ENCODE data around the gene ARHGEF16.

ARHGEF16 gene

DNA sequence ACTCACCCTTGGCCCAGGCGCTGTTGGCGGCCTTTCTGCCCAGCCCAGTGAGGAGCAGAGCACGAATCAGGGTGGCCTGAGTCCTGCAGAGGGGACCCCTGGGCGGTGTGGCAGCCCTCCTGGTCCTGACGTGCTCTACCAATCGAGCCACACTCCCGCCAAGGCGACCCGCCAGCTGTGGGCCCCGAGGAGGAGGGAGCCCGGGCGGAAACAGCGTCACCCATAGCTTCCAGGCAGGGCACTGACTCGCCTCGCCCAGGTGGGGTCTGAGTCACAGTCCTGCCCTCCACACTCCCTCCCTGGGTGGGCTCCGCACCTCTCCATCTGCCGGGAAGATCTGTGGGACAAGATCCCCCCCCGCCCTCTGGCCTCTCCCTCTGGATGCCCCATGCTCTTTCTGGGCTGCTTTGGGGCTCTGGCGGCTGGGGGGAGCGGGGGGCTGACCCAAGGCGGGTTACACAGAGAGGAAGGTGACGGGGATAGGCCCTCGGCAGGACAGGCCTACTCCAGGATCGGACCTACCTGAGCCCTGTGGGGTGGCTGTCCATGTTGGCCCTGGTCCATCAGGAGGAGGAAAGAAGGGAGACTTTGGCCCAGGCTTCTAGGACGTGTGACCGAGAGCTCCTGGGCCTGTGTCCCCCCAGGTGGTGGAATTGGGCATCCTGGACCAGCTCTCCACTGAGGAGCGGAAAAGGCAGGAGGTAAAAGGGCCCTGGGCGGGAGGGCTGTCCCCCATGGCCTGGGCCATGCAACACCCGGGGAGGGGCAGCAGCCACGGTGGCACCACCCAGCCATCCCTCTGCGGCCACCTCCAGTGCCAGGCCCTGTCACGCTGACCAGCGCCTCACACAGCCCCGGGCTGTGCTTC, 14.0 kb downstream of the ARHGEF16 start:
- no peak for DNase-seq (ENCODE audit: low read depth)

DNA sequence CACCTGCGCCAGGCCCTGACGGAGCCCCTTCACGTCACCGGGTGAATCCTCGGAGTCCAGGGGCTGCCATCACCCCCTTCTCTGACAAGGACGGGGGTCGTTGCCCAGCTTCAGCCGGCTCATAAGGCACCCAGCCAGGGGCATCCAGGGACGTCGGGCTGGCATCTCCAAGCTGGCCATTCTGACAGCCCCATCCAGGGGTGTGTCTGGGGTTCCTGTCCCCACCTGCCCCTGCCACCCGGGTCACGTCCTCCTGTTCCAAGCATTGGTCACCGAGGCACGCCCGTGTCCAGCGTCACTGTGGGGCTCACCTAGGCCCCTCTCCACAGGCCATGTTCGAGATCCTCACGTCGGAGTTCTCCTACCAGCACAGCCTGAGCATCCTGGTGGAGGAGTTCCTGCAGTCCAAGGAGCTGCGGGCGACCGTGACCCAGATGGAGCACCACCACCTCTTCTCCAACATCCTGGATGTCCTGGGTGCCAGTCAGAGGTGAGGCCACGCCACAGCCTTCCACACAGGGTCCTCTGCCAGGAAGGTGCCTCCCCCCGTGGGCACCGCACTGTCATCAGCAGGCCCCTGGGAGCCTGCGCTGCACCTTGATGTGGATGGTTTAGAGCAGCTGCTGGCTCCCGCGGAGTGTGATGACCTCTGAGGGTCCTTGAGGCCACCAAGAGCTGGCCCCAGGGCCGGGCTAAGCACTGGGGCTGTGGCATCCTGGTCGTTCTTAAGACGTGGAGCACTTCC, 14.8 kb downstream of the ARHGEF16 start:
- DNase-seq (ENCODE audit: low read depth) = no peak

DNA sequence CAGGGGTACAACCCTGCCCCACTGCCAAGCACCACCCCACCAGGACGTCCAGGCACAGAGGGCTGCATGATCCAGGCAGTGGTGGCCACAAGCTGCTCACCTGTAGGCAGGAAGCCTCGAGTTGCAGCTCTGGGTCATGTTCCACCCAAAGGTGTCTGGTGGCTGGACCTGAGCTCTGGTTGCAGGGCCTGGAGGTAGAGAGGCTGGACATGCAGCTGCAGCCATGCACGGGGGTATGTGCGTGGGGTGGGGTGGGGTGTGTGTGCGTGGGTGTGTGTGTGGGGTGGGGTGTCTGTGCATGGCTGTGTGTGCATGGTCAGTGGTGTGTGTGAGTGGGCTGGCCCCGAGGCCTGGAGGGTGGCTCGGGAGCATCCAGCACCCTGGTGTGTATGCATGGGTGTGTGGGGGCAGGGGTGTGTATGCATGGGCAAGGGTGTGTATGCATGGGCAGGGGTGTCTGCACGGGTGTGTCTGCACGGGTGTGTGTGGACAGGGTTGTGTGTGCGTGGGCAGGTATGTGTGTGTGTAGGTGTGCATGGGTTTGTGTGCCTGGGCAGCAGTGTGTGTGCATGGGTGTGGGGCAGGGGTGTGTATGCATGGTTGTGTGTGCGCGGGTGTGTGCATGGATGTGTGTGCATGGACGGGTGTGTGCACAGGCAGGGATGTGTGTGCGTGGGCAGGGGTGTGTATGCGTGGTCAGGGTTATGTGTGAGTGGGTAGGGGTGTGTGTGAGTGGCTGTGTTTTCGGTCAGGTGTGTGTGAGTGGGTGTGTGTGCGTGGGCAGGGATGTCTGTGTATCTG, 15.6 kb downstream of the ARHGEF16 start:
- DNase-seq (ENCODE audit: low read depth) = no peak

DNA sequence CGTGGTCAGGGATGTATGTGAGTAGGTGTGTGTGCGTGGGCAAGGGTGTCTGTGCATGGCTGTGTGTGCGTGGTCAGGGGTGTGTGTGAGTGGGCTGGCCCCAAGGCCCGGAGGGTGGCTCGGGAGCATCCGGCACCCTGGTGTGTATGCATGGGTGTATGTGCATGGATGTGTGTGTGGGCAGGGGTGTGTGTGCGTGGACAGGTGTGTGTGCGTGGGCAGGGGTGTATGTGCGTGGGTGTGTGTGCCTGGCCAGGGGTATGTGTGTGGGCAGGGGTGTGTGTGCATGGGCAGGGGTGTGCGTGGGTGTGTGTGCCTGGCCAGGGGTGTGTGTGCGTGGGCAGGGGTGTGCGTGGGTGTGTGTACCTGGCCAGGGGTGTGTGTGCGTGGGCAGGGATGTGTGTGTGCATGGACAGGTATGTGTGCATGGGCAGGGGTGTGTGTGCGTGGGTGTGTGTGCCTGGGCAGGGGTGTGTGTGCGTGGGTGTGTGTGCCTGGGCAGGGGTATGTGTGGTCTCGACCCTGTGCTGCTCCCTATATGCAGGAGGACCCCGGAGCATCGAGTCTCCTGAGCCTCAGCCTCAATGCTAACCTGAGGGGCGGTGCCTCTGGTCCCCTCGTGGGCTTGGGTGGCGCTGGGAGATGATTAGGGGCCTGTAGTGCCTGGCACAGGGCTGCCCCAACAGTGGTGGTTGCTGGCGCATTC, 16.3 kb downstream of the ARHGEF16 start:
- no peak for DNase-seq (ENCODE audit: low read depth)

DNA sequence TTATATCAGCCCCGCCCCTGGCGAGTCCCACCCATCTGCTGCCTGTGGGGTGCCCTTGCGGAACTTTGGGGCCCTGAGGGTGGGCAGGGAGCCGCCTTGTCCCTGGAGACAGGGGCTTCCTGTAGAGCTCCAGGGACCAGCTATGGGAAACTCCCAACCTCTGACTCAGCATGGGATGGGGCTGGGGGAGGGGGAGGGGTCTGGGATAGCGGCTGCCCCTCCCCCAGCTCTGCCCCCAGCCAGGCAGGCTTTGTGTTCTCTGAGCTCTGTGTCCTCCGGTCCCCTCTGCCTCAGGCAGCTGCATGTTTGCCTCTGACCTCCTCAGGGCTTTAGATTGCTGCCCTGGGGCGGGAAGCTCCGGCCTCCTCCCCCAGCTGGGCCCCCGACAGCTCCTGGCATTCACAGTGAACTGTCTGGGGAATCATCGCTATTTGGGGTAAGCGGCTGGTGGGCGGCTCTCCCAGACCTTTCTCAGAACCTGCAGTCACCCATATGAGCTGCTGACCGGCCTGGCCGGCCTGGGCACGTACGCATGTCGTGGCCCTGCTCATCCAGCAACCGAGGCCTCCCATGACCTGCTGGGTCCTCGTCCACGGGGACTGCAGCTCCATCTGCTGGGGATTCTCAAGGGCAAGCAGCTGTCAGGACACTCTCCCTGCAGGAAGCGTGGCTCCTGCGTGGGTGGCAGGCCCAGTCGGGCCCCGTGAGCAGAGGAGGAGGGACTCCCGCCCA, 17.1 kb downstream of the ARHGEF16 start:
- DNase-seq (ENCODE audit: low read depth) = no peak

DNA sequence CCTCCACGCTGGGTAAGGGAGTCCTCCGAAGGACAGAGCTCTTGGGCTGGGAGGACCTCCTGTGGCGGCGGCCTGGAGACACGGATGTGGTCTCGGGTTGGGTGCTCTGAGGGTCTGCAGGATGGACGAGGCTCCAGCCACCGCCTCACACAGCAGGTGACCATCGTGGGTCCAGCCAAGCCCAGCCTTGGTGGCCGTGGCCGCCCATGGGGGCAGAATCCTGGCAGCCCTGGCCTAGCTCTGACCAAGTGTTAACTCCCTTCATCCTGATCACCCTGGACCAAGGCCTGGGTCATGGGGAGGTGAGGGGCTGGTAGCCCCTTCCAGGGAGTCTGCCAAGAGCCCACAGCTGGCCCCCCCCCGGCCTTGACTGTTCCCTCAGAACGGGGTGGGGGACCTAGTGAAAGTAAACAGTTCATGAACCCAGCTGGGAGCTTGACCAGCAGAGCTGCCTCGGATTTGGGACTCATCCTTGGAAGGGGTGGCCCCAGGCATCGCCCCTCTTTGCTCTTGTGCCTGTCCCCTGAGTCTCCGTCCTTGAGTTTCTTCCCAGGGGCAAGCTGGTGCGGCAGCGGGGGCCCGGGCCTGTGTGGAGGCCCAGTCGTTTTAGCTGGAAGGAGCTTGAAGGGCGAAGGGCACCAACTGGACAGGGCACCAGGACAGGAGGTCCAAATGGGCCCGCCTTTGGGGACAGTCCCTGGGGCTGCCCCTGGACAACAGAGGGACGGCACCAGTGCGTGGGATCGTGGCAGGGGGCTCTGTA, 17.8 kb downstream of the ARHGEF16 start:
- no peak for DNase-seq (ENCODE audit: low read depth)

DNA sequence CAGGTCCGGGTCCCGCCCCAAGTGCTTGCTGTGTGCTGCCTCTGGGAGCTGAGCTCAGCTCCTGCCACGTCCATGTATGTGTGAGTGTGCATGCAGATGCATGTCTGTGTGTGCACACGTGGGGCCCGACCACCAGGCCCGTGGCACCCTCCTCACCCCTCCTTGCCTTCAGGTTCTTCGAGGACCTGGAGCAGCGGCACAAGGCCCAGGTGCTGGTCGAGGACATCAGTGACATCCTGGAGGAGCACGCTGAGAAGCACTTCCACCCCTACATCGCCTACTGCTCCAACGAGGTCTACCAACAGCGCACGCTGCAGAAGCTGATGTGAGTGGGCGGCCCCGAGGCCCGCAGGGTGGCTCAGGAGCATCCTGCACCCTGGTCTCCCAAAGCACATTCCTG, 18.4 kb downstream of the ARHGEF16 start:
- no peak for DNase-seq (ENCODE audit: low read depth)

DNA sequence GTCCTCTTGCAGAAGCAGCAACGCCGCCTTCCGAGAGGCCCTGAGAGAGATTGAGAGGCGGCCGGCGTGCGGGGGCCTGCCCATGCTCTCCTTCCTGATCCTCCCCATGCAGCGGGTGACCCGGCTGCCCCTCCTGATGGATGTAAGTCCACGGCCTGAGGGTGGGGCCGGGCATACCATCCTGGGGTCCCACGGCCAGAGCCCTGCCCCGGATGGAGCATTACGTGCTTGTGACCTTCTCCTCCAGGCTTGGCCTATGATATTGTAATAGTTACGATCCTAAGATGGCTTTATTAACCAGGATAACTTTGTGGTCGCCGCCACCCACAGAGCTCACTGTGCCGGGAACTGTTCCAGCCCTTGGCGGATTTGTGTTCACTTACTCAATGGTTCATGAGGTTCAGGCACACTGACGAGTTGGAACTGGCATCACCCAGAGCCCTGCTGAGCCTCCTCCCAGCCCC, 18.9 kb downstream of the ARHGEF16 start:
- peak; percentile 22 for DNase-seq (ENCODE audit: low read depth)

DNA sequence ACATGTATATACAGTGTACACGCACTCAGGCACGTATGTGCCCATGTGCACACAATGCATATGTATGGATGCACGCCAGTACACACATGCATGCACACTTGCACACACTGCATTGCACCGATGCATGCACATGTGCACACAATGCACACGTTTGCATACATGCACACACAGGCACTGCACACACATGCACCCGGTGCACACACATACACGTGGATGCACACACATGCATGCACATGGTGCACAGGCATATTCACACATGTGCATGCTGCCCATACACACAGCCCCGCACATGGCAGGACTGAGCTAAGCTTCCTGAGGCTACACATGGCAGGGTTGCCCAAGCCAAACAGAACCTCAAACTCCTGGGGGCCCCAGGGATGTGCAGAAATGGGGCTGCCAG, 19.6 kb downstream of the ARHGEF16 start:
- no peak for DNase-seq (ENCODE audit: low read depth)

DNA sequence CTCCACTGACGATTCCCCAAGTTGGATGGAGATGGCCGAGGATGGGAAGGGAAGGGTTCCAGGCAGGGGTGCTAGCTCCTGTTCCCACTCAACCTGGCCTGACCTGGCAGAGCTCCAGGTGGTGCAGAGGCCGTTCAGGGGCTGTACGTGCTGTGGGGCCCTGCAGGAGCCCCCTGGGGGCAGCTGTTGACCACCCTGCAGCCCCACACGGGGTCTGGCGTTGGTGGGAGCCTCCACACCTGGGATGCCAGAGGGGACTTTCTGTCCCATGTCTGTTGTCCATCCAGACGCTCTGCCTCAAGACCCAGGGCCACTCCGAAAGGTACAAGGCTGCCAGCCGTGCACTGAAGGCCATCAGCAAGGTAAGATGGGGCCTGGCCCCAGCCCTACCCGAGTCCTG, 20.0 kb downstream of the ARHGEF16 start:
- DNase-seq (ENCODE audit: low read depth) = no peak

DNA sequence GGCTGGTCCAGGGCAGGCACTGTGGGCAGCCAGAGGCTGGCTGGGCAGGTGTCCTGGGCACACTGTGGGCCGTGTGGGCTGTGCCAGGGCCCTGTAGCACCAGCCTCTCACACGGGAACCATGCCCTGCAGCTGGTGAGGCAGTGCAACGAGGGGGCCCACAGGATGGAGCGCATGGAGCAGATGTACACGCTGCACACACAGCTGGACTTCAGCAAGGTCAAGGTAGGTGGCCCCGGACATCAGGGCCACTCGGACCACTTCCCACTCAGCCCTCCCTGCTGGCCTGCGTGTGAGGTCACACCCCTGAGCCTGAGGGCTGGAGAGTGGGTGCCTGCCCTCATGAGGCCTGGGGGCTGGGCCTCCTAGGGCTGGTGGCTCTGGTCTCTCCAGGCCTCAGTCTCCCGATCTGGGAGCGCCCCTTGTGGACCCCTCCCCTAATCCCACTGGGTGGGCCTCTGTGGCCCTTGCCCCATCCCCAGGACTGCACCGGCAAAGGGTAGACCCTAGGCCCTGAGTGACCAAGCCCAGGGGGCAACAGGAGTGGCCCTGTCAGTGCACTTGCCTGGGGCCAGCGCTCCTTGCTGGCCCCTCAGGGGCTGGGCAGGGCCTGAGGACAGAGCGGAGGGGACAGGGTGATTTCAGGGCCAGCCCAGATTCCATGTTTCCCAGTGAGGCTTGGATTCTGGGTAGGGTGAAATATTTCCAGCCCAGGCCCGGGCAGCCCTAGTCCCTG, 21.5 kb downstream of the ARHGEF16 start:
- no peak for DNase-seq (ENCODE audit: low read depth)

DNA sequence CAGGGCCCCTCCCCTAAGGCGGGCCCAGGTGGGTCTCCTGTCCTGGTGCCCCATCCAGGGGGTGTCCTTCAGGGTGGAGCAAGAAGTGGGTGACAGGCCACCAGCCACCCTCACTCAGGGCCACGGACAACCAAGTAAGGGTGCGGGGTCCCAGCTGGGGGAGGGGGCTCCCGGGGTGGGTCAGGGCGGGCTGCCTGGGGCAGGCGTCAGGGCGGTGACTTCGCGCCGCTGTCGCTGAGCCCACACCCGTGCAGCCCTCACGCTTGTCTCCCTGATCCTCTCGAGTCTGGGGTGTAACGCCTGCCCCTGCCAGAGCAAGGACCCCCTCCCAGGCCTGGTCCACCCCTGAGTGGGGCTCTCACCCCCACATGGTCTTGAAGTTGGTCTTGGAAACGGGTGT, 22.2 kb downstream of the ARHGEF16 start:
- no peak for DNase-seq (ENCODE audit: low read depth)

DNA sequence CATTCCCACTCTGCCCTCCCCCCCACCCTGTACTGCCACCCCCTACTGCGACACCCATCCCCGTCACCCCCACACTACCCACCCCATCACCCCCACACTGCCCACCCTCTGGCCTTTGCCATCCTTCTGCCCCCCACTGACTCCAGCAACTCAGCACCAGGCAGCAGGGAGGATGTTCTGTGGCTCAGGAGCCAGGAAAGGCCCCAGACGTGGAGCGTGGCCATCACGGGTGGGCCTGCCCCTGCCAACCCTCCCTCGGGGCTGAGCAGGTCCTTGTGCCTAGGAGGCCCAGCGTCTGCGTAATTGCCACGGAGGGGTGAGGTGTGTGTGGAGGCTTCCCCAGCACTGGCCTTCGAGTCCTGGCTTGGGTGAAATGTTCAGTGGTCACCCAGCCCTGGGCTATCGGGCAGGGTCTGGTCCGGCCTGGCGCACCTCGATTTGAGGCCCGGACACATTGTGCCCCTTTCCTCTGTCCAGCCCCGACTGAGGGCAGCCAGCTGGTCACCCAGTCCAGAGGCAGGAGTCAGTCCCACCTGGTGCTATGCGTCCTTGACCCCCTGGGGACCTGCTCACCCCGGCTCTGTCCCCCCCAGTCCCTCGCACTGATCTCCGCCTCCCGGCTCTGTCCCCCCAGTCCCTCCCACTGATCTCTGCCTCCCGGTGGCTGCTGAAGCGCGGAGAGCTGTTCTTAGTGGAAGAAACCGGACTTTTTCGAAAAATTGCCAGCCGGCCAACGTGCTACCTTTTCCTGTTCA, 23.0 kb downstream of the ARHGEF16 start:
- DNase-seq (ENCODE audit: low read depth) = no peak

DNA sequence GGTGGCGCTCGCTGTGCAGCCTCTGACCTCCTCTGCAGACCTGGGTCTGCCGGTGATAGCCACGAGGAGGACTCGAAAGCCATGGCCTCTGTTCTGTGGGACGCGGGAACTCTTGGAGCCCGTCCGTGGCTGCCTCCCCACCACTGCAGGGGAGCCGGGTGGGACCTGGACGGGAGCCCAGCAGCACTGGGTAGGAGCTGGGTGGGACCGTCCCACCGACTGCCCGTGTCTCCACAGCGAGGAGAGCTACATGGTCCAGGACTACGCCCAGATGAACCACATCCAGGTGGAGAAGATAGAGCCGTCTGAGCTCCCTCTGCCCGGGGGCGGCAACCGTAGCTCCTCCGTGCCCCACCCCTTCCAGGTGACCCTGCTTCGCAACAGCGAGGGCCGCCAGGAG, 23.7 kb downstream of the ARHGEF16 start:
- DNase-seq (ENCODE audit: low read depth) = no peak

DNA sequence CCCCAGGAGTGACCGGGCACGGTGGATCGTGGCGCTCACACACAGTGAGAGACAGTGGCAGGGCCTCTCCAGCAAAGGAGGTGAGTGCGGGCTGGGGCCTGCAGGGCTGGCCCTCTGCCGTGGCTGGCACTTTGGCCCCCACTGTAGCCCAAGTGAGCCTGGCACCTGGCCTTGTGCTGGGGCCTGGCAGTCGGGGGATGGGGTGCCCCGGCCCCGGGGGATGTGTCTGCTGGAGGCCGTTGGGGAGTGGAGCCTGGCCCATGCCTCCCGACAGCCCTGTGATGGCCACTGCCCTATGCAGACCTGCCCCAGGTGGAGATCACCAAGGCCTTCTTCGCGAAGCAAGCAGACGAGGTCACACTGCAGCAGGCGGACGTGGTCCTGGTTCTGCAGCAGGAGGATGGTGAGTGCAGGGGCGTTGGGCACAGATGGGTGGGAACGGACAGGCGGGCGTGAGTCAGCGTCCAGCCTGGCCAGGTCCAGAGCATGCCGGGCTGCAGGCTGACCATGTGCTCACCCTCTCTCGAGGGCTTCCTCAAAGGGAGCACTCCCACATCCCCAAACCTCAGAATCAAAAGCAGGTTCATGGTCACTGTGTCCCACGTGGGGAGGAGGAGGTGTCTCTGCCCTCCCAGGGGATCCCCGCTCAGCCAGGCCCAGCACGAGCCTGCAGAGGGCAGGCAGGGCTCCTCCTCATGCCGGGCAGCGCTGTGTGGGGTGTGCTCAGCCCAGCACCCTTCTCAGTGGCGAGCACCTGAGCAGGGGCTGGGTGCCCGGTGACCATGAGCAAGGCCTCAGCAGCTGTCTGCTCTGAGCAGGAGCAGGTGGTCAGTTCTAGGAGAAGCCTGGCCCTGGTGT, 25.3 kb downstream of the ARHGEF16 start:
- DNase-seq (ENCODE audit: low read depth) = no peak

DNA sequence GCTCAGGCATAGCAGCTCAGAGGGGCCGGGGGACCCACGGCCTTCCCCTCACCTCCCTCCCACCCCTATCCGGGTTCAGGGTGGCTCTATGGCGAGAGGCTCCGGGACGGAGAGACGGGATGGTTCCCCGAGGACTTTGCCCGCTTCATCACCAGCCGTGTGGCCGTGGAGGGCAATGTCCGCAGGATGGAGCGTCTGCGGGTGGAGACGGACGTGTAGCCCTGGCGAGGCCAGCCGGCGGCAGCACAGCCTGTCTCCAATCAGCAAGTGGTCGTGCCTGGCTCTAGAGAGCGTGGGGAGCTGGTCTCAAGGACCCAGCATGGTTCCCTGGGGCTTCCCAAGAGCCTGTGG, 25.9 kb downstream of the ARHGEF16 start:
- DNase-seq (ENCODE audit: low read depth) = no peak

DNA sequence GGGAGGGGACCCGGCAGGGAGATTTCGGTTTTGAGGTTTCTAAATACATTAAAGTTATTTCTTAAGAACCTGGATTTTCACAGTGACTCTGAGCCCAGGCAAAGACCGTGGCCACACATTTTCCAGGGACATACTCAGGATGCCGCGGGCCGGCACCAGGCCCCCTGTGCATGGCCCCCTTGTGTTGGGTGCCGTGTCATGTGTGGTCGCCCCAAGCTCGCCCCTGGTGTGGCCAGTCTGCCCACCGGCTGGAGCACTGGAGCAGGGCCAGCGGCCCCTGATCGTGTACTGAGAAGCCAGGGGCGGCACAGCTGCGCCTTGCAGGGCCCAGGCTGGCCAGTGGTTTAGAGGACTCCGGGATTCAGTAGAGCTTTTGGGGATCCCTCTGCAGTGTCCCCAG, 26.6 kb downstream of the ARHGEF16 start:
- DNase-seq (ENCODE audit: low read depth) = no peak

DNA sequence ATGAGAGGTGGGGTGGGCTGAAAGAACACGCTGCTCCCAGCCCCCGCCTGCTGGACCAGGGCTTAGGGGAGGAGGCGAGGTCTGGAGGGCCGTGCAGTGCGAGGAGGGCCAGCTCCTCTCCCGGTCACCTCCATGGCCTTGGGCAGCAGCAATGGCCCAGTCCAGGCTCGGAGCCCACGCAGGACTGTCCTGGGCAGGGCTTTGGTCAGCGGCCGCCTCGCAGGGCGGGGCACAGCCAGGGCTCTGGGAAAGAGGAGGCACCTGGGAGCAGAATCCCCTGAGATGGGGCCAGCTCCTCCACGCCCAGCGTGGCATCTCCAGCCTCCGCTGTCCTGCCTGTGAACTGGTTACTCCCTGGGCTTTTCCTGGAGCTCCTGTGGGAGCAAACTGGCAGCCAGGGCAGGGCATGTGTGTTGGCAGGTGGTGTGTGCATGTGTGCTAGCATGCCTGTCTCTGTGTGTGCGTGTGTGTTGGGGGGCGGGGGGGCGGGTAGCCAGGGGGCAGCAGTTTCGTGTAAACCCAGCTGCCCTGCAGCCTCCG, 27.4 kb downstream of the ARHGEF16 start:
- no peak for DNase-seq (ENCODE audit: low read depth)

Measured in HS-27A (cell line).